Measurements from ENCODE around the gene SLC2A3. TPM values are rescaled to one million over a fixed set of nuclear protein-coding genes. Genes with fewer than 3 reads are reported as not detected.
"Not testable (repeated sequence)": the region's sequence is repeated elsewhere in the genome, so short reads cannot be mapped to it uniquely, and the experiment has no call there.

SLC2A3 gene
- total RNA-seq = 71.7 TPM

DNA sequence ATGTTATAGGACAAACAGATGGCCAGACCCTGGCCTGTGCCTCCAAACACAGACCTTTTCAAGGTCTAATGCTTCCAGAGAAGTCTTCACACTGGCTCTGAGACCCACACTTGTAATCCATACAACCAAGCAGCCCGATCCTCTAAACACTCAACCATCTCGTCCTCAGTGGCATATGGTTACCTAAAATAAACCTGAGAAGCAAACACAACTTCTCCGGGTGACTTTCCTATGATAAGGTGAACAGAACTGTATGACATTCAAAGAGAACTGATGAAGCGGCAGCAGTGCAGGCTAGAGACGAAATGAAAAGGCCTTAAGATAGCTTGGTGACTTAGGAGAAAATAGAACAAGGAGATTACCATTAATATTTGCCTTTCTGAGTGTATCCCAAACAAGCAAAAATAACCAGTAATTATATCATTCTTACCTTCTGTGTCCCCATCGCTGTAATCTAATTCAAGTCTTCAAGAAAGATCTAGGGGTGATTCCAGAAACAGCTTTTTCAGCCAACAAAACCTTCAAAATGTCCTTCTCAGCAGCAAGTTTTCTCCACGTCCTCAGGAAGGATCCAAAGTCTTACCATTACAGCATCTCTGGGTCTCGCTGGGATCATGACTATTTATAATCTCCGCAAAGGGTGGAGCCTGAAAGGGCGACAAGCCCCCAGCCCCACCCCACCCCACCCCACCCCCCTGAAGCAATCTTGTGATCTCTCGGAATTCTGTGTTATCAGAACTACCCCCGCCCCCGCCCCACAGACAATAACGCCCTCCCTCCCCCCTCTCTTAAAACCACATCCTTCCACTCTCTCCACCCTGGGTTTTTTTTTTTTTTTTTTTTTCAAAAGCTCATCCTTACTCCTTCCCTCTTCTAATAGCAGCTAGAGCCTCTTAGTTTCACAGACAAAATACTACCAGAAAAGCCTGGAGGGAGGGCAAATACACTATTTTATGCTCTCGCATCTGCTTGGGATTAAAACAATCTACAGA lies at the start of gene SLC2A3:
TSS of gene SLC2A3 (minus strand) at position 598 of the 992 bp plus-strand sequence. CDS start at position 445, 153 bp downstream.
- Histone ChIP-seq H3K36me3 (peaks cover 0 to 15% of the 10 kb centered on the region in 2 donors), H3K27me3 (no peaks in the 10 kb centered on the region), H3K4me1 (peaks cover 22% of the 10 kb centered on the region), H3K4me3 (peak within 1 kb of the TSS; percentile 54 to 61), H3K9me3 (no peaks in the 10 kb centered on the region), H3K27ac (peak within 1 kb of the TSS; percentile 83)
- intact Hi-C loops (cut with DNase I) = loop anchor here (2.0 kb wide), 1 partner anchor 59 kb away; no protein-coding TSS in a partner anchor
- peak in 1 of 2 donors; percentile 91 for DNase-seq (ENCODE audit: extremely low spot score in 2 of 2)
- TF ChIP-seq POLR2AphosphoS5 (IDR thresholded peaks at IDR 0.05; ENCODE audit: insufficient read depth in 1 of 2, low read depth in 1 of 2) (peak; percentile 32 to 41), POLR2A (IDR thresholded peaks at IDR 0.05) (peak in 1 of 2 donors; percentile 84)
- TF ChIP-seq, protein P1, sequence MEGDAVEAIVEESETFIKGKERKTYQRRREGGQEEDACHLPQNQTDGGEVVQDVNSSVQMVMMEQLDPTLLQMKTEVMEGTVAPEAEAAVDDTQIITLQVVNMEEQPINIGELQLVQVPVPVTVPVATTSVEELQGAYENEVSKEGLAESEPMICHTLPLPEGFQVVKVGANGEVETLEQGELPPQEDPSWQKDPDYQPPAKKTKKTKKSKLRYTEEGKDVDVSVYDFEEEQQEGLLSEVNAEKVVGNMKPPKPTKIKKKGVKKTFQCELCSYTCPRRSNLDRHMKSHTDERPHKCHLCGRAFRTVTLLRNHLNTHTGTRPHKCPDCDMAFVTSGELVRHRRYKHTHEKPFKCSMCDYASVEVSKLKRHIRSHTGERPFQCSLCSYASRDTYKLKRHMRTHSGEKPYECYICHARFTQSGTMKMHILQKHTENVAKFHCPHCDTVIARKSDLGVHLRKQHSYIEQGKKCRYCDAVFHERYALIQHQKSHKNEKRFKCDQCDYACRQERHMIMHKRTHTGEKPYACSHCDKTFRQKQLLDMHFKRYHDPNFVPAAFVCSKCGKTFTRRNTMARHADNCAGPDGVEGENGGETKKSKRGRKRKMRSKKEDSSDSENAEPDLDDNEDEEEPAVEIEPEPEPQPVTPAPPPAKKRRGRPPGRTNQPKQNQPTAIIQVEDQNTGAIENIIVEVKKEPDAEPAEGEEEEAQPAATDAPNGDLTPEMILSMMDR (IDR thresholded peaks at IDR 0.05) = no peak

DNA sequence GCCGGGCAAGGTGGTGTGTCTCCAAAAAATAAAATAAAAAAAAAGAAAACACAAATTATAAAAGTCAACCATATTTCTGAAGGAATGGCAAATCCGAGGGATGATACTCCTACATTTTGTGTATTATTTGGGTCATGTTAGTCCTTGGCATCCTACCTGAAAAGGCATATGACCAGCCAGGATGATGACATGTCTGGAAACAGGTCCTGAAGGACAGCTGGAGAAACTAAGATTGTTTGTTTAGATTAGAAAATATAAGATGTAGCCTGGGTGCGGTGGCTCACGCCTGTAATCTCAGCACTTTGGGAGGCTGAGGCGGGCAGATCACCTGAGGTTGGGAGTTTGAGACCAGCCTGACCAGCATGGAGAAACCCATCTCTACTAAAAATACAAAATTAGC lies 48.9 kb upstream of the SLC2A3 start:
- DNase-seq (ENCODE audit: extremely low spot score in 2 of 2) = no peak
- Histone ChIP-seq H3K36me3 (no peaks in the 10 kb centered on the region), H3K27ac (no peak overlapping the region), H3K4me3 (no peak overlapping the region), H3K27me3 (no peaks in the 10 kb centered on the region), H3K9me3 (no peaks in the 10 kb centered on the region), H3K4me1 (no peaks in the 10 kb centered on the region)
- intact Hi-C loops (cut with DNase I) = no loop called here
- TF ChIP-seq, protein P1 (IDR thresholded peaks at IDR 0.05) = no peak
- TF ChIP-seq POLR2A (IDR thresholded peaks at IDR 0.05) (no peak), POLR2AphosphoS5 (IDR thresholded peaks at IDR 0.05; ENCODE audit: insufficient read depth in 1 of 2, low read depth in 1 of 2) (no peak)

DNA sequence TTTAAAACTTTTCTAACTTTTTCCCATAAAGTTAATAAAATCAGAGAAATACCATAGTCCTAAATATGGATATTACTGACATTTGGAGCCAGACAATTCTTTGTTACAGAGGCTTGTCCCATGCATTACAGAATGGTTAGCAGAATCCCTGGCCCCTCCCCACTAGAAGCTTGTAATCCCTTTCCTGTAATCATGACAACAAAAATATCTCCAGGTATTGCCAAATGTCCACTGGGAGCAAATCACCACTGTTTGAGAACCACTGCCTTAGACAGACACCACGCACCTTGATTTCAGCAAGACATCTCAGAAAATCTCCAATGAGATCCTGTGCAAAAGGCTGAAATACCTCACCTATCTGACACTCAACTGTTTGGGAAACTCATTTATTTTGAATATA lies 47.5 kb upstream of the SLC2A3 start:
- H3K9me3 ChIP-seq; H3K4me1 ChIP-seq; H3K4me3 ChIP-seq; DNase-seq (ENCODE audit: extremely low spot score in 2 of 2); H3K27me3 ChIP-seq; H3K36me3 ChIP-seq; H3K27ac ChIP-seq; intact Hi-C loops (cut with DNase I): not testable (repeated sequence)

DNA sequence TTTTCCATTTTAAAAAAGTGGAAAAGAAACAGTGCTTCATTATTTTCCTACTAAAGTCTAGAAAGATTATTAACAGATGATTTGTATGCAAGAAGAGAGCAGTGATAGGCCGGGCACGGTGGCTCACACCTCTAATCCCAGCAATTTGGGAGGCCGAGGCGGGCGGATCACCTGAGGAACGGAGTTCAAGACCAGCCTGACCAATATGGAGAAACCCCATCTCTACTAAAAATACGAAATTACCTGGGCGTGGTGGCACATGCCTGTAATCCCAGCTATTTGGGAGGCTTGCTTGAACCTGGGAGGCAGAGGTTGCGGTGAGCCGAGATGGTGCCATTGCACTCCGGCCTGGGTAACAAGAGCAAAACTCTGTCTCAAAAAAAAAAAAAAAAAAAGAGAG lies 47.0 kb upstream of the SLC2A3 start:
- H3K27ac ChIP-seq; H3K27me3 ChIP-seq; H3K4me1 ChIP-seq; intact Hi-C loops (cut with DNase I); DNase-seq (ENCODE audit: extremely low spot score in 2 of 2); H3K9me3 ChIP-seq; H3K4me3 ChIP-seq; H3K36me3 ChIP-seq: not testable (repeated sequence)

DNA sequence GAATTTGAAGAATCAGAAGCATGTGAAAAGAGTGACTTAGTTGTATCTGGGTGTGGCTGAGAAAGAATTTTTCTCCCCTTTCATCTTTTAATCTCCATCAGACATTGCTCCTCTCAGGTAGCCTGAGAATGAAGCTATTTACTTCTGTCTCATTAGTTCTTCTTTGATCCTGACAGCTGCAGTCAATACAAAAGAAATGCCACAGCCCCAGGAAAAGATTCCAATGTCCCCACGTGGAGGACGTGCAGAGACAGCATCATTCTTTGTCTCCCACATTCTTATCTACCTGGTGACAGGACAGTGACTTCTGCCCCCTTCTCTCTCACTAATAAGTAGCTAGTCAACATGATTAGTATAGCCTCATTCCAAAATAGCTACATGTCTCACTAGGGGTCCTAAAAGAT lies 46.3 kb upstream of the SLC2A3 start:
- H3K9me3 ChIP-seq; H3K4me1 ChIP-seq; intact Hi-C loops (cut with DNase I); H3K4me3 ChIP-seq; DNase-seq (ENCODE audit: extremely low spot score in 2 of 2); H3K27me3 ChIP-seq; H3K36me3 ChIP-seq; H3K27ac ChIP-seq: not testable (repeated sequence)

DNA sequence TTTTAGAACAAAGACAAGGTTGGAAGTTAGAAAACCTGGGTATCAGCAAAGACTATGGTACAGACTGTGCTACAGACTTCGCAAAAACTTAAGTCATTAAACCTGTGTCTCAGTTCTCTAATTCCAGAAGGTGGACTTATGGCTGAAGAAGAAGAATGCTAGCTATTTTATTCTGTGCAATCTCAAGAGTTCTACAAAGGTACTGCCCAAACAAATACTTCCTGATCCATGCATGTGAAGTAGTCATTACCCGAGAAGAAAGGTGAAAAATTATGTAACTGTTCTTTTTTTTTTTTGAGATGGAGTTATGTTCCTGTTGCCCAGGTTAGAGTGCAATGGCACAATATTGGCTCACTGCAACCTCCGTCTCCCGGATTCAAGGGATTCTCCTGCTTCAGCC lies 45.5 kb upstream of the SLC2A3 start:
- TF ChIP-seq POLR2AphosphoS5 (IDR thresholded peaks at IDR 0.05; ENCODE audit: insufficient read depth in 1 of 2, low read depth in 1 of 2) (no peak), POLR2A (IDR thresholded peaks at IDR 0.05) (no peak)
- TF ChIP-seq, protein P1 (IDR thresholded peaks at IDR 0.05) = no peak

DNA sequence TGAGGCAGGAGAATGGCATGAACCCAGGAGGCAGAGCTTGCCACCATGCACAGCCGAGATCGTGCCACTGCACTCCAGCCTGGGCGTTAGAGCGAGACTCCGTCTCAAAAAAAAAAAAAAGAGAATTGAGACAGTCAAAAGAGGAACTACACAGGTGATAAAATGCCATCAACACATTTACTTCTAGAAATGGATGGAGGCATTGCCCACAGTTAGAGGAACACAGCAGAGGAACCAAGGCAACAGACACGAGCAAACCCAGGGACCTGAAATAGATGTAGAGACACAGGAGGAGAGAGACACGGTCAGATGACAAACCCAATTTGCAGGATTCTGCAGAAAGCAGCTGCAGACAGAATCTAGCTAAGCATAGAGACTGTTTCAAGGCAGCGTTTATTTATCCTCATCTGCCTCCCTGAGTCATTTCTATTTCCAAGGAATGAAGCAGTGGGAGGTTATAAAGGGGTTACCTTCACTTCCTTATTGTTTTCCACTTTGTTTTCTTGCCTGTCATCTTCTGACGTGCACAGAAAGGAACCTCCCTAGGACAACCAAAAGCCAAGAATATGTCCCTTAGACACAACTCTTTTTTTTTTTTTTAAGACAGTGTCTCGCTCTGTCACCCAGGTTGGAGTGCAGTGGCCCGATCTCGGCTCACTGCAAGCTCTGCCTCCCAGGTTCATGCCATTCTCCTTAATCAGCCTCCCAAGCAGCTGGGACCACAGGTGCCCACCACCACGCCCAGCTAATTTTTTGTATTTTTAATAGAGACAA lies 41.6 kb upstream of the SLC2A3 start:
- H3K4me1 ChIP-seq; H3K4me3 ChIP-seq; H3K9me3 ChIP-seq; H3K36me3 ChIP-seq; H3K27ac ChIP-seq; H3K27me3 ChIP-seq; DNase-seq (ENCODE audit: extremely low spot score in 2 of 2); intact Hi-C loops (cut with DNase I): not testable (repeated sequence)

More for the DNA sequence above, 45.5 kb upstream of the SLC2A3 start:
- Histone ChIP-seq H3K4me1 (no peaks in the 10 kb centered on the region), H3K27me3 (no peaks in the 10 kb centered on the region), H3K9me3 (no peaks in the 10 kb centered on the region), H3K4me3 (no peak overlapping the region), H3K36me3 (no peaks in the 10 kb centered on the region), H3K27ac (no peak overlapping the region)
- intact Hi-C loops (cut with DNase I) = no loop called here
- DNase-seq (ENCODE audit: extremely low spot score in 2 of 2) = no peak

Measured in vagina (tissue), 2 donors.